Right lobe of liver (tissue), 6 donors: ENCODE results near the gene COA1. TPM values are rescaled to one million over a fixed set of nuclear protein-coding genes. Genes with fewer than 3 reads are reported as not detected.

Experiments used
- ATAC-seq, 4 donors: fragments of 200-7000 bp; cut with Tn5 transposase; one replicate each; pipeline ENCODE4 v1.9.1; 2020; ENCODE audit warnings: mild to moderate bottlenecking in 4 of 4, moderate library complexity in 4 of 4
- DNase-seq, 3 donors: peaks; one replicate each; pipeline ENCODE4 v3.0.0-alpha.2; 2020
- H3K27ac ChIP-seq, 3 donors: fragments of 200-600 bp; one replicate each; pipeline ENCODE4 v1.8.0; 2022
- H3K27me3 ChIP-seq, 2 donors: fragments of 200-600 bp; one replicate each; pipeline ENCODE4 v1.8.0; 2022
- H3K36me3 ChIP-seq, 4 donors: fragments of 200-600 bp; sonication (generic) in 1 of 4; one replicate each; pipeline versions ENCODE4 v1.5.1 to v1.8.0; 2017 to 2022; ENCODE audit warnings: control low read depth in 1 of 4
- H3K4me1 ChIP-seq, 4 donors: fragments of 200-600 bp; sonication (generic) in 1 of 4; one replicate each; pipeline versions ENCODE4 v1.5.1 to v1.8.0; 2017 to 2022; ENCODE audit warnings: control low read depth in 1 of 4
- H3K4me3 ChIP-seq, 3 donors: fragments of 200-600 bp; one replicate each; pipeline ENCODE4 v1.8.0; 2022
- H3K9me3 ChIP-seq, 4 donors: fragments of 200-600 bp; sonication (generic) in 1 of 4; one replicate each; pipeline versions ENCODE4 v1.5.1 to v1.8.0; 2017 to 2022; ENCODE audit warnings: control low read depth in 1 of 4
- POLR2A ChIP-seq: fragments of 450-650 bp; IDR thresholded peaks from one replicate; pipeline ENCODE4 v1.6.1; 2017; ENCODE audit warnings: antibody characterized with exemption, mild to moderate bottlenecking
- WGBS: methylation state at CpG from one replicate; pipeline ENCODE4 v1.1.6; 2018; ENCODE audit warnings: low coverage, low lambda C conversion rate; ENCODE audit not compliant: insufficient coverage; ENCODE audit errors: missing lambda C conversion rate; 5-methylcytosine and 5-hydroxymethylcytosine counted together
- intact Hi-C, 2 donors: fragments of 100-400 bp; cut with DNase I; formaldehyde crosslinking; loops; one replicate each; pipeline versions ENCODE4 v1.11.2 to v1.14.1; 2022
- total RNA-seq, 6 experiments: library from RNA; depleted of rRNA in 2 of 6; stranded (reverse); fragments of >200 nt in 2 of 6; fragmentation: NEBNext Ultra II Directional in 3 of 6; extraction: Animal tissue kit (Norgen Biotek cat#: 25700) in 3 of 6; gene quantifications; one replicate each; pipeline versions ENCODE4 v1.1.0 to v1.2.4, GENCODE V29; 2016 to 2023
- TF ChIP-seq, protein P1 (sequence below), 4 donors: fragments of 200-600 bp in 3 of 4; fragments of 450-650 bp in 1 of 4; IDR thresholded peaks; one replicate each; pipeline versions ENCODE4 v1.5.1 to v1.8.0; 2016 to 2022; ENCODE audit warnings: antibody characterized with exemption in 4 of 4, mild to moderate bottlenecking in 2 of 4
- donor health status: DM: no; HTN: yes; CAD: no.
- donor health status: DM: no; HTN: no; CAD: no.
- donor health status: DM: no; HTN: no; CAD: no.
- donor health status: DM: no; HTN: yes; CAD: no.
- donor health status: DM: no; HTN: yes; CAD: no.

The COA1 gene
- total RNA-seq, 6 experiments from 2014 or later: 15.8 to 35.6 (median 19.9) TPM

DNA sequence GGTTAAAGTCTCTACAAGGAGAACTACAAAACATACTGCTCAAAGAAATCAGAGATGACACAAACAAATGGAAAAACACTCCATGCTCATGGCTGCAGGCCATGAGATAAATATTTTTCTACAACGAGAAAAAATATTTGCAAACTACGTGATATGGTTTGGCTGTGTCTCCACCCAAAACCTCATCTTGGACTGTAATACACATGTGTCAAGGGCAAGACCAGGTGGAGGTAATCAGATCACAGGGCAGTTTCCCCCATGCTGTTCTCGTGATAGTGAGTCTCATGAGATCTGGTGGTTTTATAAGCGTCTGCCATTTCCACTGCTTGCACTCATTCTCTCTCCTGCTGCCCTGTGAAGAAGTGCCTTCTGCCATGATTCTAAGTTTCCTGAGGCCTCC, 57.8 kb downstream of the COA1 start:
- Histone ChIP-seq H3K27ac (no peak overlapping the region), H3K27me3 (no peaks in the 10 kb centered on the region), H3K9me3 (no peaks in the 10 kb centered on the region), H3K4me3 (no peak overlapping the region), H3K4me1 (peaks cover 0 to 24% (median 2%) of the 10 kb centered on the region in 4 donors), H3K36me3 (no peaks in the 10 kb centered on the region)
- intact Hi-C loops: no loop called here
- TF ChIP-seq POLR2A: no peak
- TF ChIP-seq, protein P1, sequence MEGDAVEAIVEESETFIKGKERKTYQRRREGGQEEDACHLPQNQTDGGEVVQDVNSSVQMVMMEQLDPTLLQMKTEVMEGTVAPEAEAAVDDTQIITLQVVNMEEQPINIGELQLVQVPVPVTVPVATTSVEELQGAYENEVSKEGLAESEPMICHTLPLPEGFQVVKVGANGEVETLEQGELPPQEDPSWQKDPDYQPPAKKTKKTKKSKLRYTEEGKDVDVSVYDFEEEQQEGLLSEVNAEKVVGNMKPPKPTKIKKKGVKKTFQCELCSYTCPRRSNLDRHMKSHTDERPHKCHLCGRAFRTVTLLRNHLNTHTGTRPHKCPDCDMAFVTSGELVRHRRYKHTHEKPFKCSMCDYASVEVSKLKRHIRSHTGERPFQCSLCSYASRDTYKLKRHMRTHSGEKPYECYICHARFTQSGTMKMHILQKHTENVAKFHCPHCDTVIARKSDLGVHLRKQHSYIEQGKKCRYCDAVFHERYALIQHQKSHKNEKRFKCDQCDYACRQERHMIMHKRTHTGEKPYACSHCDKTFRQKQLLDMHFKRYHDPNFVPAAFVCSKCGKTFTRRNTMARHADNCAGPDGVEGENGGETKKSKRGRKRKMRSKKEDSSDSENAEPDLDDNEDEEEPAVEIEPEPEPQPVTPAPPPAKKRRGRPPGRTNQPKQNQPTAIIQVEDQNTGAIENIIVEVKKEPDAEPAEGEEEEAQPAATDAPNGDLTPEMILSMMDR (IDR thresholded peaks at IDR 0.05): no peak
- ATAC-seq: peak in 1 of 4 donors; percentile 22
- DNase-seq: no peak
- WGBS: 43% methylated on average over 4 of the region's 4 CpGs

DNA sequence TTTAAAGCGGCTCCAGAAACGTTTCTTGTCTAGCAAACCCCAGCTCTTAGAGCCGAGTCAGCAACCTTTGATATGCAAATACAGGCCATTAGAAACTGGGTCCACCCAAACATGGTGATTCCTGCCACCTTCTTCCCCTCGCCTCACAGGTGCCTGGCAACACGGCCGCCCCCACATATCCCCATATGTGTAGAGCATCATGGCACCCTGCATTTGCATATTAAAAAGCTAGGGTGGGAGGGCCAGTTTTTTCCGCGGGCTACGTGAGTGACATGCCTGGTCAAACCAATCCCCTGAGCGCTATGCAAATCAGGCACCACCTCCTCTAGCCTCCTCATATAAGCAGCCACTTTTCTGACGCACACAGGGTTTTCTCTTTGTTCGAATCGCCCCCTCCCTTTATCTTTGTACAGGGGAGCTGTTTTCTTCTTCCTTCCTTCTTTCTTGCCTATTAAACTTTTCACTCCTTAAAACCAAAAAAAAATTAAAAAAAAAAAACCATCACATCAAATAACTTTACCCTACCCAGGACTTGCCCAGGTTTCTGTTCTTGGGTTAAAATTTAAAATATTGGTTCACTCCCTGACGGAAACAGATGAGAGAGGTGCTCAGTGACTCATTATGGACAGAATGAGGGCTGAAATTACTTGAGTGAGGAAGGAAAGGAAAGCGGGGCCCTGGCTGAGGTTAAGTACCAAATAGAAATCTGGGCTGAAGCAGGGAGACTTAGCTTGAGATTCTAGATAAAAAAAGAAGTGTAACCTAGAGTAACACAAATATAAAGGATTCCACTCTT, 59.8 kb downstream of the COA1 start:
- TF ChIP-seq, protein P1 (IDR thresholded peaks at IDR 0.05): no peak
- WGBS: 79% methylated on average over 12 of the region's 15 CpGs
- ATAC-seq: no peak

DNA sequence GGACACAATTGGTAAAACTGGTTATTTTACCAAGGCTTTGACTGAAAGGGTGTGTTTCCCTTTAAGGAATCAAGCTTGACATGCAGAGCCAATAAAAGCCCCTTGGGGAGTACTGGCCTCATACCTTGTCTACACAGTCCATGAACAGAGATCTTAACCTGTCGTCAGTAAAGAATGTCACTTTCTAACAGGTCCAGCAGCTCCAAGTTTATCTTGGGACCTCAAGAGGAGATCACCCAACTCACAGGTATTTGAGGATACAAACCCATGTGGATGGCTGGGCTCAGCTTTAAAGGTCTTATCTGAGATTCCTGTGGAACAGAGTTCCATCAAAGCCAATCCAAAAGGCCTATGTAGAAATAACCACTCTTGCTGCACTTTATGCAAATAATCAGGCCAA, 61.3 kb downstream of the COA1 start:
- intact Hi-C loops: no loop called here
- WGBS: 100% methylated on average over 1 of the region's 1 CpG
- no peak for ATAC-seq
- Histone ChIP-seq H3K9me3 (no peaks in the 10 kb centered on the region), H3K36me3 (no peaks in the 10 kb centered on the region), H3K4me1 (peaks cover 0 to 18% (median 0%) of the 10 kb centered on the region in 4 donors), H3K27me3 (no peaks in the 10 kb centered on the region), H3K27ac (no peak overlapping the region), H3K4me3 (no peak overlapping the region)
- TF ChIP-seq, protein P1 (IDR thresholded peaks at IDR 0.05): no peak
- TF ChIP-seq POLR2A: no peak
- DNase-seq: no peak

More for the DNA sequence above, 59.8 kb downstream of the COA1 start:
- no peak for DNase-seq
- Histone ChIP-seq H3K4me3 (no peak overlapping the region), H3K36me3 (no peaks in the 10 kb centered on the region), H3K9me3 (no peaks in the 10 kb centered on the region), H3K4me1 (peaks cover 0 to 21% (median under 1%) of the 10 kb centered on the region in 4 donors), H3K27ac (no peak overlapping the region), H3K27me3 (no peaks in the 10 kb centered on the region)
- intact Hi-C loops: no loop called here

DNA sequence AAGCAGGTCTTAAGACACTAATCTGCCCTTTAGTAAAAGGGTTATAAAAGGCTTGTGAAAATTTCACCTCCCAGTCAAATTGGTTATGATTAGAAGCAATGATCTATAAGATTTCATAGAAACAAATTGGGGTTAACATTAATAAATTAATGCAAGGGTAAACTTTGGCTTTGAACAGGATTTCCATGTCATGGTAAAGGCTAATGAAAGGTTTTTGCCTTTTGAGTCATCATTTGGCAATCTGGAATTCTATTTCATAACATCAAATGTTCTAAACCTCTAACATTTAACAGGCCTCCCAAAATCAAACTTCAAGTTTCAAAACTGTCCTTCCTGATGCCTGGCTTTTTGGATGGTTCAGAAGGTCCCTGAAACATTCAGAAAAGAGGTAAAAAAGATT, 62.4 kb downstream of the COA1 start:
- DNase-seq (no peak), ATAC-seq (peak in 2 of 4 donors; percentile 36 to 63)
- TF ChIP-seq POLR2A: no peak
- TF ChIP-seq, protein P1 (IDR thresholded peaks at IDR 0.05): no peak
- Histone ChIP-seq H3K27ac (no peak overlapping the region), H3K9me3 (no peaks in the 10 kb centered on the region), H3K4me1 (peaks cover 0 to 18% (median 0%) of the 10 kb centered on the region in 4 donors), H3K27me3 (no peaks in the 10 kb centered on the region), H3K4me3 (no peak overlapping the region), H3K36me3 (no peaks in the 10 kb centered on the region)
- intact Hi-C loops: no loop called here
